C1 segment of cervical spinal cord (tissue), 14 donors: ENCODE measurements around the gene PKN2.

ENCODE experiments used
- DNase-seq, 14 donors: peaks; one replicate each; lab custom pipeline; 2025; lab: John Stamatoyannopoulos, UW

The PKN2 gene

GRCh38 chr1:88683541-88684481 is at the start of gene PKN2:
TSS of gene PKN2 (plus strand) at chr1:88684273. CDS start at chr1:88684581, 308 bp downstream.
- peak; percentile 74 to 97 (median 94) for DNase-seq

- no peak for DNase-seq
Measured at GRCh38 chr1:88634538-88634937, 49.5 kb upstream of the PKN2 start.

- no peak for DNase-seq
Measured at GRCh38 chr1:88640060-88640459, 44.0 kb upstream of the PKN2 start.

GRCh38 chr1:88645886-88646285 is 38.2 kb upstream of the PKN2 start:
- no peak for DNase-seq

GRCh38 chr1:88646476-88647248 is 37.4 kb upstream of the PKN2 start:
- DNase-seq = no peak

GRCh38 chr1:88647249-88647645 is 36.8 kb upstream of the PKN2 start:
- DNase-seq = no peak

GRCh38 chr1:88647749-88648415 is 36.2 kb upstream of the PKN2 start:
- DNase-seq = no peak

GRCh38 chr1:88648706-88649105 is 35.4 kb upstream of the PKN2 start:
- DNase-seq = no peak

- no peak for DNase-seq
Measured at GRCh38 chr1:88649932-88650331, 34.1 kb upstream of the PKN2 start.

- DNase-seq = no peak
Measured at GRCh38 chr1:88650676-88651418, 33.2 kb upstream of the PKN2 start.

- DNase-seq = no peak
Measured at GRCh38 chr1:88655140-88655539, 28.9 kb upstream of the PKN2 start.

GRCh38 chr1:88655685-88656299 is 28.3 kb upstream of the PKN2 start:
- DNase-seq = peak in 1 of 14 donors; percentile 1

- DNase-seq = no peak
Measured at GRCh38 chr1:88658419-88658818, 25.7 kb upstream of the PKN2 start.

- no peak for DNase-seq
Measured at GRCh38 chr1:88659552-88659951, 24.5 kb upstream of the PKN2 start.

GRCh38 chr1:88661188-88661587 is 22.9 kb upstream of the PKN2 start:
- DNase-seq = no peak

- DNase-seq = no peak
Measured at GRCh38 chr1:88661951-88662699, 21.9 kb upstream of the PKN2 start.

GRCh38 chr1:88662723-88663122 is 21.4 kb upstream of the PKN2 start:
- DNase-seq = no peak

- no peak for DNase-seq
Measured at GRCh38 chr1:88668405-88668804, 15.7 kb upstream of the PKN2 start.

- DNase-seq = no peak
Measured at GRCh38 chr1:88670462-88670861, 13.6 kb upstream of the PKN2 start.

GRCh38 chr1:88673446-88673845 is 10.6 kb upstream of the PKN2 start:
- DNase-seq = no peak
